GDM1 (cell line): Measurements from ENCODE around the gene ATP2B2.

Experiments used
- DNase-seq: peaks from one replicate; lab custom pipeline; 2025; lab: John Stamatoyannopoulos, UW

Gene ATP2B2

DNA sequence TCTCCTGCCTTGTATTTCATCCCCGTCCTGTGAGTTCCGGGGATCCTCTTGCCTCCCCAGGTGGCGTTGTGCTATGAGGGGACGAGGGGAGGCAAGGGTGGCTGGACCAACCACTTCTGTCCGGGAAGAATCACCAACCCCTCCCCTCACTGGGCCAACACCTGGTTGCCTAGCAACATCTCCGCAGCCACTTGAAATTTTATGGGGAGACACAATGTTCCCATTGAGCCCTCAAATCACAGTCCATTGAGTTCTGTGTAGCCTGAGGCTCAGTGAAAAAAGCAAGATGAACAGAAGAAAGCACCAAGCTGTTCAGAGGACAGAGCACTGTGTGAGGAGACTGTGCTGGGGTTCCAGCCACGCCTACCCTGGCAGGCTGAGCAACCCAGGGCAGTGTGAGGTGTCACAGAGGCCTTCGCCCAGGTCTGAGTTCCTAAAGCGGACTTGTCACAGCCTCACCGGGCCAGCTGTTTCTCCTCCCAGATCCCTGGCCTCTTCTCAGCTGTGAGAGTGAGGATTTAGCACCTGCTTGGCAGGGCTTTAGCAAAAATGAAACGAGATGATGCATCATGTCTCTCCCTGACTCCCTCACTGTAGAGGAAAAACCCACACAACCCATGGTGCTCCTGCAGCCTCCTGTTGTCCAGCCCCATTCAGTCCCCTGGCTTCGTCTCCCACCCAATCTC, 76.8 kb downstream of the ATP2B2 start:
- DNase-seq = no peak

DNA sequence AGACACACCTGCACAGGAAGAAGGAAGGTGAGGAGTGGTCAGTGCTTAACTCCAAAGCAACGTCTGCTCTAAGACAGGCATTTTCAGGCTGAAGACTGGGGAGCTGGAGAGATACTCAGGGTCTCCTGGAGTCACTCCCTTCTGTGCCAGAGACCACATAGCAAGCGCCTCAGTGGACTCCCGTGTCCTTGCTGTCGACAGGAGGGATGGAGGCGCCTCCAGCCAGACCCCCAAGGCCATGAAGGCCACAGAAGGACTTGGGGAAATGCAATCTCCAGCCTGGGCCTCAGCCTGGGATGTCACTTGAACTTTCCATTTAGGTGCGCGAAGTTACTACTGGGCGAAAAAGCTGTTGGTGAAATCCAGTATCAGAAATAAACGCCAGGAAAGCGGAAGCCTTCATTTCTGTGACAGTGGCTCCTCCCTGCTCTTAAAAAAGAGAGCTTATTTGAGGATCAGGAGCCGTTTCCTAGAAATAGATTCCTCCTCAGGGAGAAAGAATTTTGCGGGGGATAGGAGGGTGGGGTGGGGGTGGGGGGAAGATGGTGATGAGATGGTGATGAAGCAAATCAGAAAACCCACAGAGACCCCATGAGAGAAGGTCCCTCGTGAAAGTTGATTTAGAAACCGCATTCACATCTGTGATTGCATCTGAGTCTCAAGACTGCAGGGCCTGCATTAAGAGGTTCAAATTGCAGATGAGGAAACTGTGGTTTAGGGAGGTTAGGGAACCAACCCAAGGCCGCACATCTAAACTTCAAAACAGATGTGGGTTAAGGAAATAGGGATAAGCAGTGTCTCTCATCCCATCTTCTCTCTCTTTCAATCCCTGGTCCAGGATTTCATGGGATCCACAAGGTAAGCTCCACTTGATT, 78.8 kb downstream of the ATP2B2 start:
- no peak for DNase-seq

DNA sequence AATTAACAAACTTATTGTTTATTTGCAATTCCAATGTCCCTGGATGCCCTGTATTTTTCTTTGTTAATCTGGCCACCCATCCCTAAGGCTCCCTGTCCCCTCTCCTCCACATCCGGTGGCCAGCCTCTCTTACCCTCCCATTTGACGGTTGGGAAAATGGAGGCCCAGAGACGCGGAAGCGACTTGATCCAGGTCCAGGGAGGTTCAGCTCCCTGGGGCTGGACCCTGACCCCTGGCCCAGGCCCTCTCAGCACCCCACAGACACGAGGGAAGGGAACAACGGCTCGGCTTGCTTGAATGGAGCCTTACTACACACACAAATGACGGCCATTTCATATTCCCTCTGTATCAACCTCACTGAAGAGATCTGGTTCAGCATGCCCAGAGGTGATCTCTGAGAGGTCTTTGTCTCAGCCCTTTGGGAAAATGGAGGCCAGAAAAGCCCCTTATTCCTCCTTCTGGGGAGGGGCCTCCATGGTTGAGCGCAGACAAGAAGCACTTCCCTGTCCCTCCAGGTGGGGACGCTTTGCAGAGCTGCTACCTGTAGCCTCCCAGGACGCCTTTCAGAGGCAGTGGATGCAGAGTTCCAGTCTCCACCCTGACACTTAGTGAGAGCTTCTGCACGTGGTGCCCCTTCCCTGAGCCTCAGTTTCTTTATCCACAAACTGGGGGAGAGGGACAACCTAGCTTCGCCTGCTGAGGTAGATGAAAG, 82.1 kb downstream of the ATP2B2 start:
- no peak for DNase-seq

DNA sequence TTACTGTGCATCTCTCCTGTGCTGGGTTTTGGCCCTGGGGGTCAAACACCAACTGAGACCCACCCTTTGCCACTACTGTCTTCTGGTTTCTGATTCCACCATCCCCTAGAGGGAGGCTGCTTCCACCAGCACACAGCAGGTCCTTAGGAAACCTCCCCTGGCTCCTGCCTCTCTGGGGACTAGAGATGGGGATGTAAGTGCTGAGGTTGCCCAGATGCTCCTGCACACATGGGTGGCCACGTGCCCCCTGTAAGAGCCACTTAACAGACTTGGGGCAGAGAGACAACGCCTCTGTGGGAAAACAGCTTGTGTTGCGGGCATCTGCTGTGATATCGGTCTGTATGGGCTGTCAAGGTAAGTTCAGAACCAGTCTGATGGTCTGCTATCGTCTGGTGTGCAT, 83.4 kb downstream of the ATP2B2 start:
- no peak for DNase-seq

- DNase-seq = no peak
These were observed 84.5 kb downstream of the ATP2B2 start for GRCh38 chr3:10420745-10421475.

GRCh38 chr3:10419637-10420232, 85.7 kb downstream of the ATP2B2 start:
- no peak for DNase-seq

GRCh38 chr3:10417847-10418246, 87.5 kb downstream of the ATP2B2 start:
- no peak for DNase-seq

- no peak for DNase-seq
These were observed 88.6 kb downstream of the ATP2B2 start for GRCh38 chr3:10416730-10417300.

DNA sequence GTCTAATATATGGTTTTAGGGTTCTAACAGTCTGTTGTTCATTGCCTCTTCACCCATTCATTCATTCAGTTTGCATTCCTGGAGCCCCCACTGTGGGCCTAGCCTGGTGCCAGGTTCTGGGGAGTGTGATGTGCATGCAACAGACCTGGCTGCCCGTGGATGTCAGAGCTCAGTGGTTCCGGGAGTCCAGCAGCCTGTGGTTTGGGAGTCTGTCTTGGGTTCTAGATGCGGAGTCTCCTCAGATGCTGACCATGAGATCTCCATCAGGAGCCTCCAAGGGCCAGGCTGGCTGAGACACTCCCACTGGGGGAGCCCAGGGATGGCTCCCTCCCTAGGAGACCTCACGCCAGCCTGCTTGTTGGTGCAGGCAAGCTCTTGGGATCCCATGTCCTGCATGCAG, 92.3 kb downstream of the ATP2B2 start:
- DNase-seq = no peak

- DNase-seq = no peak
These were observed 93.6 kb downstream of the ATP2B2 start for GRCh38 chr3:10411598-10412332.

DNA sequence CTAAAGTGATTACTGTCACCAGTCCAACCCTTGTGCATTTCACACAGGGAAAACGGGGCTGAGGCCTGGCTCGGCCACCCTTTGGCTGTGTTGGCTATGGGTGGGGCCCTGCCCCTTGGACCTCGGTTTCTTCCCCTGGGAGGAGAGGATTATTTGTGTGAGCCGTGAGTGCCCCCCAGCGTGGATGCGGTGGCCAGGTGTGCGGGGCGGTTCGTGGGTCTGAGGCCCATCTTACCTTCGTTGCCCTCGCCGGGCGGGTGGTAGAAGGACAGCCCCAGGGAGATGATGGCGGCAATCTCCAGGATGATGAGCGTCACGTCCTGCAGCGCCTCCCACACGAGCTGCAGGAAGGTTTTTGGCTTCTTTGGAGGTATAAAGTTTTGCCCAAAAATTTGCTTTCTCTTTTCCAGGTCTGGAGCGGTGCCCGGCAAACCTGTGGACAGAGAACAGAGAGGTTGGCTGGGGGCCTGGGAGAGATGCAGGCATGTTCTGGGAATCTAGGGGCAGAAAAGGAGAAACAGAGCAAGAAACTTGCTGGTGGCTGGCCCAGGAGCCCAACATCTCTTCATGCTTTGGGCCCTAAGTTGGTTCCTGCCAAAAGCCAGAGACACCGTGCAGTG, 94.9 kb downstream of the ATP2B2 start:
- no peak for DNase-seq

GRCh38 chr3:10408680-10409079, 96.7 kb downstream of the ATP2B2 start:
- DNase-seq = no peak

- DNase-seq = no peak
These were observed 98.0 kb downstream of the ATP2B2 start for GRCh38 chr3:10407361-10407760.

GRCh38 chr3:10406414-10406813, 99.0 kb downstream of the ATP2B2 start:
- DNase-seq = no peak

- no peak for DNase-seq
These were observed 99.6 kb downstream of the ATP2B2 start for GRCh38 chr3:10405816-10406215.

- DNase-seq = no peak
These were observed 100.5 kb downstream of the ATP2B2 start for GRCh38 chr3:10404876-10405275.

- DNase-seq = no peak
These were observed 101.0 kb downstream of the ATP2B2 start for GRCh38 chr3:10404377-10404776.

- DNase-seq = no peak
These were observed 103.2 kb downstream of the ATP2B2 start for GRCh38 chr3:10401990-10402761.

GRCh38 chr3:10400749-10401495, 104.5 kb downstream of the ATP2B2 start:
- DNase-seq = no peak
